ENCODE results near the gene RIN2. TPM values are rescaled to one million over a fixed set of nuclear protein-coding genes. Genes with fewer than 3 reads are reported as not detected.

The RIN2 gene
- total and polyA plus RNA-seq, 9 of the 15 experiments (the other 6 are each of a cell fraction or from before 2014, with no cell fraction given) = 0.09 TPM; not detected in 8

DNA sequence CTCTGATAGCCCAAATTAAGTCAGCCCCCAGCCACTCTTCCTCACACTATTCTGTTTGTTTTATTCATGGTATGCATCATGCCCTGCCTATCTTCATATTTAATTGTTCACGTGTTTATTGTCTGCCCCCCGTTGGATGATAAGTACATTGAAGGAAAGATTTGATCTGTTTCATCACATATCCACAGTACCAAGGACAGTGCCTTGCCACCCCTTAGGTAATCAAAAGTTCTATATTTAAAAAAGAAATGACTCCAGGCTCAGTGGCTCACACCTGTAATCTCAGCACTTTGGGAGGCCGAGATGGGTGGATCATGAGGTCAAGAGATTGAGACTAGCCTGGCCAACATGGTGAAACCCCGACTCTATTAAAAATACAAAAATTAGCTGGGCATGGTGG, 10.2 kb upstream of the RIN2 start (continued):
- TF ChIP-seq, protein P1, sequence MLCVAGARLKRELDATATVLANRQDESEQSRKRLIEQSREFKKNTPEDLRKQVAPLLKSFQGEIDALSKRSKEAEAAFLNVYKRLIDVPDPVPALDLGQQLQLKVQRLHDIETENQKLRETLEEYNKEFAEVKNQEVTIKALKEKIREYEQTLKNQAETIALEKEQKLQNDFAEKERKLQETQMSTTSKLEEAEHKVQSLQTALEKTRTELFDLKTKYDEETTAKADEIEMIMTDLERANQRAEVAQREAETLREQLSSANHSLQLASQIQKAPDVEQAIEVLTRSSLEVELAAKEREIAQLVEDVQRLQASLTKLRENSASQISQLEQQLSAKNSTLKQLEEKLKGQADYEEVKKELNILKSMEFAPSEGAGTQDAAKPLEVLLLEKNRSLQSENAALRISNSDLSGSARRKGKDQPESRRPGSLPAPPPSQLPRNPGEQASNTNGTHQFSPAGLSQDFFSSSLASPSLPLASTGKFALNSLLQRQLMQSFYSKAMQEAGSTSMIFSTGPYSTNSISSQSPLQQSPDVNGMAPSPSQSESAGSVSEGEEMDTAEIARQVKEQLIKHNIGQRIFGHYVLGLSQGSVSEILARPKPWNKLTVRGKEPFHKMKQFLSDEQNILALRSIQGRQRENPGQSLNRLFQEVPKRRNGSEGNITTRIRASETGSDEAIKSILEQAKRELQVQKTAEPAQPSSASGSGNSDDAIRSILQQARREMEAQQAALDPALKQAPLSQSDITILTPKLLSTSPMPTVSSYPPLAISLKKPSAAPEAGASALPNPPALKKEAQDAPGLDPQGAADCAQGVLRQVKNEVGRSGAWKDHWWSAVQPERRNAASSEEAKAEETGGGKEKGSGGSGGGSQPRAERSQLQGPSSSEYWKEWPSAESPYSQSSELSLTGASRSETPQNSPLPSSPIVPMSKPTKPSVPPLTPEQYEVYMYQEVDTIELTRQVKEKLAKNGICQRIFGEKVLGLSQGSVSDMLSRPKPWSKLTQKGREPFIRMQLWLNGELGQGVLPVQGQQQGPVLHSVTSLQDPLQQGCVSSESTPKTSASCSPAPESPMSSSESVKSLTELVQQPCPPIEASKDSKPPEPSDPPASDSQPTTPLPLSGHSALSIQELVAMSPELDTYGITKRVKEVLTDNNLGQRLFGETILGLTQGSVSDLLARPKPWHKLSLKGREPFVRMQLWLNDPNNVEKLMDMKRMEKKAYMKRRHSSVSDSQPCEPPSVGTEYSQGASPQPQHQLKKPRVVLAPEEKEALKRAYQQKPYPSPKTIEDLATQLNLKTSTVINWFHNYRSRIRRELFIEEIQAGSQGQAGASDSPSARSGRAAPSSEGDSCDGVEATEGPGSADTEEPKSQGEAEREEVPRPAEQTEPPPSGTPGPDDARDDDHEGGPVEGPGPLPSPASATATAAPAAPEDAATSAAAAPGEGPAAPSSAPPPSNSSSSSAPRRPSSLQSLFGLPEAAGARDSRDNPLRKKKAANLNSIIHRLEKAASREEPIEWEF (CRISPR knock-in tag; IDR thresholded peaks at IDR 0.05) = no peak
- TF ChIP-seq ZNF274 (IDR thresholded peaks at IDR 0.05; ENCODE audit: borderline replicate concordance, low read depth, low read length) (no peak), TAF15 (IDR thresholded peaks at IDR 0.05; ENCODE audit: low read depth, low read length) (no peak), MAFK (IDR thresholded peaks at IDR 0.05; ENCODE audit: low read length) (no peak), ZNF133 (CRISPR knock-in tag; IDR thresholded peaks at IDR 0.05) (no peak), TBL1XR1 (IDR thresholded peaks at IDR 0.05; ENCODE audit: low read length in 2 of 2) (no peak), SMARCE1 (IDR thresholded peaks at IDR 0.05) (no peak), U2AF2 (optimal IDR thresholded peaks at IDR 0.05; ENCODE audit: low read depth, low read length) (no peak), U2AF1 (optimal IDR thresholded peaks at IDR 0.05; ENCODE audit: low read depth, low read length) (no peak), ETV1 (tag; conservative IDR thresholded peaks at IDR 0.05; ENCODE audit: low read depth) (no peak), CBFA2T2 (conservative IDR thresholded peaks at IDR 0.05) (no peak)
- TF ChIP-seq, protein P2, sequence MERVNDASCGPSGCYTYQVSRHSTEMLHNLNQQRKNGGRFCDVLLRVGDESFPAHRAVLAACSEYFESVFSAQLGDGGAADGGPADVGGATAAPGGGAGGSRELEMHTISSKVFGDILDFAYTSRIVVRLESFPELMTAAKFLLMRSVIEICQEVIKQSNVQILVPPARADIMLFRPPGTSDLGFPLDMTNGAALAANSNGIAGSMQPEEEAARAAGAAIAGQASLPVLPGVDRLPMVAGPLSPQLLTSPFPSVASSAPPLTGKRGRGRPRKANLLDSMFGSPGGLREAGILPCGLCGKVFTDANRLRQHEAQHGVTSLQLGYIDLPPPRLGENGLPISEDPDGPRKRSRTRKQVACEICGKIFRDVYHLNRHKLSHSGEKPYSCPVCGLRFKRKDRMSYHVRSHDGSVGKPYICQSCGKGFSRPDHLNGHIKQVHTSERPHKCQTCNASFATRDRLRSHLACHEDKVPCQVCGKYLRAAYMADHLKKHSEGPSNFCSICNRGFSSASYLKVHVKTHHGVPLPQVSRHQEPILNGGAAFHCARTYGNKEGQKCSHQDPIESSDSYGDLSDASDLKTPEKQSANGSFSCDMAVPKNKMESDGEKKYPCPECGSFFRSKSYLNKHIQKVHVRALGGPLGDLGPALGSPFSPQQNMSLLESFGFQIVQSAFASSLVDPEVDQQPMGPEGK (CRISPR knock-in tag; IDR thresholded peaks at IDR 0.05; ENCODE audit: borderline replicate concordance) = no peak
